ENCODE data around the gene FAM229A.

DNA sequence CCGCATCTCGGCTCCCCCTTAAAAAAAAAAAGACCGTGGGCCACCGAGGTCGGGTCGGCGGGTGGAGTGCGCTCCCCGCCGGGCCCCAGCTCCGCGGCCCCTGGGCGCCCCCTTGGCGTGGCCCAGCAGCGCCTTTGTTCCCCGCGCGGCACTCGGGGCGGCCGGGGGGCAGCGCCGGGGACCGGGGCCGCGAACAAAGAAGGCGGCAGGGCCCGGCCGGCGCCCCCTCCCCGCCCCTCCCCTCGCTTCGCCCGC is 26.8 kb downstream of the FAM229A start:
- TF ChIP-seq, protein P1, sequence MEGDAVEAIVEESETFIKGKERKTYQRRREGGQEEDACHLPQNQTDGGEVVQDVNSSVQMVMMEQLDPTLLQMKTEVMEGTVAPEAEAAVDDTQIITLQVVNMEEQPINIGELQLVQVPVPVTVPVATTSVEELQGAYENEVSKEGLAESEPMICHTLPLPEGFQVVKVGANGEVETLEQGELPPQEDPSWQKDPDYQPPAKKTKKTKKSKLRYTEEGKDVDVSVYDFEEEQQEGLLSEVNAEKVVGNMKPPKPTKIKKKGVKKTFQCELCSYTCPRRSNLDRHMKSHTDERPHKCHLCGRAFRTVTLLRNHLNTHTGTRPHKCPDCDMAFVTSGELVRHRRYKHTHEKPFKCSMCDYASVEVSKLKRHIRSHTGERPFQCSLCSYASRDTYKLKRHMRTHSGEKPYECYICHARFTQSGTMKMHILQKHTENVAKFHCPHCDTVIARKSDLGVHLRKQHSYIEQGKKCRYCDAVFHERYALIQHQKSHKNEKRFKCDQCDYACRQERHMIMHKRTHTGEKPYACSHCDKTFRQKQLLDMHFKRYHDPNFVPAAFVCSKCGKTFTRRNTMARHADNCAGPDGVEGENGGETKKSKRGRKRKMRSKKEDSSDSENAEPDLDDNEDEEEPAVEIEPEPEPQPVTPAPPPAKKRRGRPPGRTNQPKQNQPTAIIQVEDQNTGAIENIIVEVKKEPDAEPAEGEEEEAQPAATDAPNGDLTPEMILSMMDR (IDR thresholded peaks at IDR 0.05), result no peak
- TF ChIP-seq ZNF281 (CRISPR knock-in tag; IDR thresholded peaks at IDR 0.05) (no peak), CREB1 (CRISPR knock-in tag; IDR thresholded peaks at IDR 0.05) (no peak)
